MM.1S (cell line): ENCODE results near the gene PARP1.

Experiments used
- EZH2 ChIP-seq: fragments of 300-600 bp; sonication (generic); optimal IDR thresholded peaks from 2 replicates; pipeline ENCODE3; 2017; ENCODE audit warnings: low read depth, mild to moderate bottlenecking, antibody characterized with exemption, low read length, mixed read lengths
- TF ChIP-seq, protein P1 (sequence below): fragments of 300-600 bp; sonication (generic); IDR thresholded peaks from 2 replicates; pipeline ENCODE4 v1.5.1; 2016; ENCODE audit warnings: antibody characterized with exemption, low read length, mixed read lengths

- TF ChIP-seq, protein P1, sequence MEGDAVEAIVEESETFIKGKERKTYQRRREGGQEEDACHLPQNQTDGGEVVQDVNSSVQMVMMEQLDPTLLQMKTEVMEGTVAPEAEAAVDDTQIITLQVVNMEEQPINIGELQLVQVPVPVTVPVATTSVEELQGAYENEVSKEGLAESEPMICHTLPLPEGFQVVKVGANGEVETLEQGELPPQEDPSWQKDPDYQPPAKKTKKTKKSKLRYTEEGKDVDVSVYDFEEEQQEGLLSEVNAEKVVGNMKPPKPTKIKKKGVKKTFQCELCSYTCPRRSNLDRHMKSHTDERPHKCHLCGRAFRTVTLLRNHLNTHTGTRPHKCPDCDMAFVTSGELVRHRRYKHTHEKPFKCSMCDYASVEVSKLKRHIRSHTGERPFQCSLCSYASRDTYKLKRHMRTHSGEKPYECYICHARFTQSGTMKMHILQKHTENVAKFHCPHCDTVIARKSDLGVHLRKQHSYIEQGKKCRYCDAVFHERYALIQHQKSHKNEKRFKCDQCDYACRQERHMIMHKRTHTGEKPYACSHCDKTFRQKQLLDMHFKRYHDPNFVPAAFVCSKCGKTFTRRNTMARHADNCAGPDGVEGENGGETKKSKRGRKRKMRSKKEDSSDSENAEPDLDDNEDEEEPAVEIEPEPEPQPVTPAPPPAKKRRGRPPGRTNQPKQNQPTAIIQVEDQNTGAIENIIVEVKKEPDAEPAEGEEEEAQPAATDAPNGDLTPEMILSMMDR: no peak
- no peak for TF ChIP-seq EZH2
Measured at GRCh38 chr1:226407199-226407496, 745 bp downstream of the PARP1 start.
